Neural progenitor cell (in vitro differentiated cells): ENCODE data around the gene MYO9B. TPM values are rescaled to one million over a fixed set of nuclear protein-coding genes. Genes with fewer than 3 reads are reported as not detected.
A peak's percentile ranks its signal among the peaks of the same experiment; 100 is the strongest.

Experiments used
- DNase-seq: peaks from one replicate; pipeline ENCODE4 v3.0.0-alpha.2; 2016; ENCODE audit warnings: low spot score
- H2AFZ ChIP-seq: fragments of 200-600 bp; sonication (generic); replicated peaks from 2 replicates; pipeline ENCODE4 v1.6.1; 2016; ENCODE audit warnings: antibody characterized with exemption
- H3F3A ChIP-seq: fragments of 200-600 bp; sonication (generic); 2 replicates; pipeline ENCODE4 v1.6.1; 2016; ENCODE audit warnings: antibody characterized with exemption, low read depth
- H3K27ac ChIP-seq: fragments of 200-600 bp; sonication (generic); 2 replicates; pipeline ENCODE4 v1.5.1; 2016; ENCODE audit warnings: mild to moderate bottlenecking
- H3K27me3 ChIP-seq: fragments of 200-600 bp; sonication (generic); 2 replicates; pipeline ENCODE4 v1.6.1; 2016; ENCODE audit warnings: mild to moderate bottlenecking, moderate library complexity
- H3K36me3 ChIP-seq: fragments of 200-600 bp; sonication (generic); 2 replicates; pipeline ENCODE4 v1.5.1; 2016
- H3K4me1 ChIP-seq: fragments of 200-600 bp; sonication (generic); 2 replicates; pipeline ENCODE4 v1.6.1; 2016; ENCODE audit warnings: mixed run types
- H3K4me2 ChIP-seq: fragments of 200-600 bp; sonication (generic); 2 replicates; pipeline ENCODE4 v1.6.1; 2016
- H3K4me3 ChIP-seq: fragments of 200-600 bp; sonication (generic); 2 replicates; pipeline ENCODE4 v1.5.1; 2016
- H3K79me2 ChIP-seq: fragments of 200-600 bp; sonication (generic); 2 replicates; pipeline ENCODE4 v1.6.1; 2016; ENCODE audit warnings: low read depth
- H3K9ac ChIP-seq: fragments of 200-600 bp; sonication (generic); 2 replicates; pipeline ENCODE4 v1.6.1; 2016
- H3K9me3 ChIP-seq: fragments of 200-600 bp; sonication (generic); 2 replicates; pipeline ENCODE4 v1.5.1; 2016; ENCODE audit warnings: low read depth
- H4K20me1 ChIP-seq: fragments of 200-600 bp; sonication (generic); 2 replicates; pipeline ENCODE4 v1.6.1; 2016; ENCODE audit warnings: low read depth
- H3K27ac Mint-ChIP-seq: 3 replicates; pipeline ENCODE4 v1.8.0; 2021; ENCODE audit warnings: mixed read lengths
- H3K27me3 Mint-ChIP-seq: 2 replicates; pipeline ENCODE4 v1.8.0; 2022; ENCODE audit warnings: low read depth, mild to moderate bottlenecking, inconsistent platforms, moderate library complexity, mixed read lengths; ENCODE audit not compliant: insufficient read depth
- H3K36me3 Mint-ChIP-seq: 3 replicates; pipeline ENCODE4 v1.8.0; 2021; ENCODE audit warnings: mixed read lengths
- H3K4me1 Mint-ChIP-seq: 3 replicates; pipeline ENCODE4 v1.8.0; 2021; ENCODE audit warnings: mixed read lengths
- H3K4me3 Mint-ChIP-seq: 3 replicates; pipeline ENCODE4 v1.8.0; 2021; ENCODE audit warnings: mild to moderate bottlenecking, moderate library complexity, mixed read lengths
- H3K9me3 Mint-ChIP-seq: 3 replicates; pipeline ENCODE4 v1.8.0; 2020; ENCODE audit warnings: mixed read lengths
- CTCF ChIP-seq: fragments of 200-600 bp; sonication (generic); IDR thresholded peaks from 2 replicates; pipeline ENCODE4 v1.5.1; 2017; ENCODE audit warnings: antibody characterized with exemption, mild to moderate bottlenecking
- EZH2 ChIP-seq: fragments of 200-600 bp; sonication (generic); IDR thresholded peaks from 2 replicates; pipeline ENCODE4 v1.6.1; 2017; ENCODE audit warnings: antibody characterized with exemption, mild to moderate bottlenecking, moderate library complexity
- EZH2phosphoT487 ChIP-seq: fragments of 200-600 bp; sonication (generic); IDR thresholded peaks from 2 replicates; pipeline ENCODE4 v1.6.1; 2017; ENCODE audit warnings: antibody characterized with exemption
- total RNA-seq: library from RNA; depleted of rRNA; stranded (reverse); fragments of >200 nt; gene quantifications from 2 replicates; pipeline ENCODE4 v1.2.3, GENCODE V29; 2015; ENCODE audit warnings: low replicate concordance

The MYO9B gene
- total RNA-seq, 1 donor from 2014 or later, result 38.5 TPM

GRCh38 chr19:17086834-17087233, 11.3 kb downstream of the MYO9B start:
- Histone ChIP-seq H3K27me3 (no peaks in the 10 kb centered on the region), H3F3A (no peaks in the 10 kb centered on the region), H4K20me1 (peaks cover 28% of the 10 kb centered on the region), H3K4me3 (no peak overlapping the region), H3K4me2 (no peak overlapping the region), H3K9ac (no peak overlapping the region), H3K4me1 (no peaks in the 10 kb centered on the region), H3K27ac (no peak overlapping the region), H3K36me3 (no peaks in the 10 kb centered on the region), H3K9me3 (no peaks in the 10 kb centered on the region), H2AFZ (no peak overlapping the region), H3K79me2 (peaks cover 21% of the 10 kb centered on the region)
- H3K4me1 Mint-ChIP-seq, result peaks cover 13% of the 10 kb centered on the region
- H3K27ac Mint-ChIP-seq, result no peak overlapping the region
- no peaks in the 10 kb centered on the region for H3K9me3 Mint-ChIP-seq
- H3K27me3 Mint-ChIP-seq, result peaks cover 4% of the 10 kb centered on the region
- DNase-seq, result no peak
- no peak overlapping the region for H3K4me3 Mint-ChIP-seq
- TF ChIP-seq CTCF, result no peak
- no peak for TF ChIP-seq EZH2
- no peak for TF ChIP-seq EZH2phosphoT487
- H3K36me3 Mint-ChIP-seq, result peaks cover 18% of the 10 kb centered on the region

- Histone ChIP-seq H3K79me2 (peaks cover 22% of the 10 kb centered on the region), H3K9me3 (no peaks in the 10 kb centered on the region), H3F3A (no peaks in the 10 kb centered on the region), H3K4me1 (no peaks in the 10 kb centered on the region), H3K27ac (no peak overlapping the region), H3K4me2 (no peak overlapping the region), H3K27me3 (no peaks in the 10 kb centered on the region), H2AFZ (no peak overlapping the region), H3K4me3 (no peak overlapping the region), H3K9ac (no peak overlapping the region), H4K20me1 (peaks cover 19% of the 10 kb centered on the region), H3K36me3 (no peaks in the 10 kb centered on the region)
- Mint-ChIP-seq H3K9me3 (no peaks in the 10 kb centered on the region), H3K27me3 (peaks cover 4% of the 10 kb centered on the region), H3K36me3 (peaks cover 17% of the 10 kb centered on the region), H3K27ac (peak overlapping the region; percentile 60), H3K4me1 (peaks cover 3% of the 10 kb centered on the region), H3K4me3 (no peak overlapping the region)
- no peak for DNase-seq
- TF ChIP-seq EZH2 (no peak), CTCF (no peak), EZH2phosphoT487 (no peak)
Measured at GRCh38 chr19:17088552-17088951, 13.0 kb downstream of the MYO9B start.

GRCh38 chr19:17090583-17090982, 15.0 kb downstream of the MYO9B start:
- H3K36me3 Mint-ChIP-seq, result peaks cover 22% of the 10 kb centered on the region
- no peaks in the 10 kb centered on the region for H3K36me3 ChIP-seq
- no peak for TF ChIP-seq EZH2
- no peak for TF ChIP-seq CTCF
- no peak for TF ChIP-seq EZH2phosphoT487
- no peak overlapping the region for H3K4me2 ChIP-seq
- peaks cover 7% of the 10 kb centered on the region for H3K4me1 Mint-ChIP-seq
- no peaks in the 10 kb centered on the region for H3F3A ChIP-seq
- no peak for DNase-seq
- H3K27ac ChIP-seq, result no peak overlapping the region
- no peaks in the 10 kb centered on the region for H3K4me1 ChIP-seq
- H3K27ac Mint-ChIP-seq, result no peak overlapping the region
- H4K20me1 ChIP-seq, result peaks cover 9% of the 10 kb centered on the region
- no peaks in the 10 kb centered on the region for H3K9me3 ChIP-seq
- H3K27me3 Mint-ChIP-seq, result peaks cover 6% of the 10 kb centered on the region
- H3K4me3 ChIP-seq, result no peak overlapping the region
- no peak overlapping the region for H3K4me3 Mint-ChIP-seq
- no peaks in the 10 kb centered on the region for H3K9me3 Mint-ChIP-seq
- H3K79me2 ChIP-seq, result peaks cover 22% of the 10 kb centered on the region
- no peak overlapping the region for H2AFZ ChIP-seq
- H3K27me3 ChIP-seq, result no peaks in the 10 kb centered on the region
- H3K9ac ChIP-seq, result no peak overlapping the region
